Left hindlimb (tissue), 1 donor: ENCODE data around the gene PDE4B.

Experiments used
- DNase-seq: peaks from one replicate; pipeline ENCODE4 v3.0.0-alpha.2; 2018

Gene PDE4B

DNA sequence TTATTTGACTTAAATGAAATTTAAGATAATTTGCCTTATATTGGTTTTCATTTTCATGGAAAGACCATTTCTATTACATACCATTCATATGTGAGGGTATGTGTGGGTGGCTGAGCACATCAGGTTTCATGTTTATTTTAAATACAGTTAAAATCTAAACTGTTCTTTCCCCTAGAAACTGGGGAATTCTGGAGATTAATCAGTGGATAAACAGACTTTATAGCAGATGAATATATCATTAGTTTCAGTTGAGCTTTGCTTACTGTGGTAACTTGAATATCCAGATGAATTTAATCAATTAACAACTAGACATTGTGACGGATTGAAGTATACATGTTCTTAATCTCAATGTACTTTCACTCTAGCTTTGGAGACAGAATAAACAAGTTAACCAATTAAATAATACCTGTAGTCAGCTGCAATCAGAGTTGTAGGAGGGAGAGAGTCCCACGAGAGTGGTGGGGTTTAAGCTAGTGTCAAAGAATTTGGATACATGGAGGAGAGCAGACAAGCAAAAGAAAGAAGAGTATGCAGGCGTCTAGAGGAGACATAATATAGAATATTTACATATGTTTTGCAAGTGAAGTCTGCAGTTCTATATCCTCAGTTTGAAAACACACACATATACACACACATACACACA is 97.6 kb downstream of the PDE4B start:
- no peak for DNase-seq

DNA sequence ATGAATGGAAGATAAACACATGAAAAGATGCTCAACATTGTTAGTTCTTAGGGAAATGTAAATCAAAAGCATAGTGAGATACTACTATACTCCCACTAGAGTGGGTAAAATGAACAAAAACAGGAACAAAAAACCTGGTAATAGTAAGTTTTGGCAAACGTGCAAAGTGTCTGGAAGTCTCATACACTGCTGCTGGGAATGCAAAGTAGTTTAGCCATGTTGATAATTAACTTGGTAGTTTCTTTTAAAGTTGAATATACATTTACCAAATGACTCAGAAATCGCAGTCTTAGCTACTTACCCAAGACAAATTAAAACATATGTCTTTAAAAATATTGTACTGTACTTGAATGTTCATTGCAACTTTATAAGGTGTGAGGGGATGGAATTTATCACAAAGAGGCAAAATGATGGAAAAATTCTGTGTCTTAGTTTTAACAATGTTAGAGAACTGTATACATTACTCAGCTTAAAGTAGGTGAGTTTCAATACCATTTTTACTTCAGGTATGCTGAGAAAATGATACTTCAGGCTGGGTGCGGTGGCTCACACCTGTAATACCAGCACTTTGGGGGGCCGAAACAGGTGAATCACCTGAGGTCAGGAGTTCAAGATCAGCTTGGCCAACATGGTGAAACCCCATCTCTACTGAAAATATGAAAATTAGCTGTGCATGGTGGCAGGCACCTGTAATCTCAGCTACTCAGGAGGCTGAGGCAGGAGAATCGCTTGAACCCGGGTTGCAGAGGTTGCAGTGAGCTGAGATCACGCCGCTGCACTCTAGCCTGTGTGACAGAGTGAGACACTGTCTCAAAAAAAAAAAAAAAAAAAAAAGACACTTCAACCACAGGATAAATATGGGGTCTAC is 102.3 kb downstream of the PDE4B start:
- DNase-seq: no peak

DNA sequence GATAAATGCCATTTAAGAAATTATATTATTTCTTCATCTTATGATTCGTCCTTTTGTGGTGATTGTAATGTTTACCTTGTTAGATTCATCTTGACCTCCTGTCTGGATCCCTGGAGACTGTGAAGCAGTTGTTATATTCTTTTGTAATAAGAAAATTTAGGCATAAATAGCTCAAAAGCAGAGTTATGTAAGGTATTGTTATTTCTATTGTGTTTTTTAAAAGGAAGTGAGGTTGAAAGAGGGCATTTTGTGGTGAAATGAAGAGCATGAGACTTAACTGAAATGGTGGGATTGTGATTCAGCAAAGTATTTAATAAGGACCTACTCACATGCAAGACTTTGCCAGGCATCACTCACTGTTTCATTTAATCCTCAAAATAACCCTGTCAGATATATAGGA is 104.0 kb downstream of the PDE4B start:
- no peak for DNase-seq

DNA sequence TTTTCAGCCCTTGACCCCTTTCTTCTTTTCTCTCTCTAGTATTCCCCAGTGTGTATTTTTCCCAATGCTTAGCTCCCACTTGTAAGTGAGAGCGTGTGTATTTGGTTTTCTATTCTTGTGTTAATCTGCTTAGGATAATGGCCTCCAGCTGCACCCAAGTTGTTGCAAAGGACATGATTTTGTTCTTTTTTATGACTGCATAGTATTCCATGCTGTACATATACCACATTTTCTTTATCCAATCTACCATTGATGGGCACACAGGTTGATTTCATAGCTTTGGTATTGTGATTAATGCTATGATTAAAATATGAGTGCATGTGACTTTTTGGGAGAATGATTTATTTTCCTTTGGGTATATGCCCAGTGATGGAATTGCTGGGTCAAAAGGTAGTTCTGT is 104.8 kb downstream of the PDE4B start:
- no peak for DNase-seq

DNA sequence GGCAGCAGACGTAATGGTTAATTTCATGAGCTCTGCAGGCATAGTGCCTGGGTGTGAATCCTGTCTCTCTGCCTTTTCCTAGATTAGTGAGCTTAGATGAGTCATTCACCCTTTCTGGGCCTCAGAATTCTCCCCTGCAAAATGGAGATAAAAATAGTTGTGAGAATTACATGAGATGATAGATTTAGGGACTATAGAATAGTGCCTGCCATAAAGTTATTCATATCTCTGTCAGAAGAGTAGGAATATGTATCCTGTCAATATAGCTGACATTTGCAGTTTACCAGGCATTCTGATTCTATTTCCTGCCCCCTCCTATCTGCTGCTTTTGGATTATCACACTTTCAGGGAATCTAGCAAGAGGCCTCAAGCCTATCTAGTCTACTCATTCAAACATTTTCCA is 112.0 kb downstream of the PDE4B start:
- DNase-seq: no peak

DNA sequence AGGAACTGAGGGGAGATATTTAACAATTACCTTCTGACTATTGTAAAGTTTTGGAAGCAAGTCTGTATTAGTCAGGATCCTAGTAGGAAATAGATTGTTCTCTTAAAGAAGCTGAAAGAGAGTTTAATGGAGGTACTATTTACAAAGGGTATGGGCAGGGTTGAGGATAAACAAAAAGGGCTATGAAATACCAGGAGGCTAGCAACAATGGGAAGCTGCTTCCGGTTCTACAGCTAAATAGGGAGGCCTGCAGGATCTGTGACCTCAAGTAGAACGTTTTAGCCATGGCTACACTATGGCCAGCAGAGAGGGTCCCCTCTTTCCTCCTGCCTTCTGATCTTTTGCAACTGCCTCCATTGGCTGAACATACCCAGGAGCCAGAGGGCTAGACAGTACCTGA is 117.7 kb downstream of the PDE4B start:
- no peak for DNase-seq

DNA sequence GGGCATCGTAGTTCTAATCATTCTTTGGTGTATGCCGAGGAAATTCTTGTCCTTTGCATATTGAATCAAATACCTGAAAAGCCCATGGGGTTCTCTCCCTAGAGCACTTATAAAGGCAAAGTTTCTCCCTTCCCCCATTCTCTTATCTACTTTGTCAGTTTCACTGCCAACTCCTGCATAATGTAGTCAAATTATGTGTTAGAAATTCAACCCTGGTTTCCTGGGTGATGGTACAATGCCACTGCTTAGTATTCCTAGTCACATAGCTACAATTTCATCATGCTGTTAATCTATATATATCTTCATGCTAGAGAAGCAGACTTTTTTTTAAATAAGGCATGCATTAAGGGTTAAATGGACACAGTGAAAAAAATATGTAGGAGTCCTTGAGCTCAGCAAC is 119.0 kb downstream of the PDE4B start:
- no peak for DNase-seq

DNA sequence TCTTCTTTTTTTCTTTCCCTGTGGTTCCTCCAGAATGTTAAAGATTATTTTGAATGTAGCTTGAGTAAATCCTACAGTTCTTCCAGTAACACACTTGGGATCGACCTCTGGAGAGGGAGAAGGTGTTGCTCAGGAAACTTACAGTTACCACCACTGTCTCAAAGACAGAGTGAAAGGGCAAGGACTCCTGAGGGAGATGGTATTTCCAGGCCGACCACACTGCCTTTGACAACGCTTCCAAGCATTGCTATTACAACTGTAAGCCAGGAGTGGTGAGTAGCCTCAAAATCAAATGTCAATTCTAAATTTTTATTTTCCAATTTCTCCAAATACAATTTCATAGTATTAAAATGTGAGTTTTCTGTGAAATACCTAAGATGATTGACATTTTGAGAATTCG is 125.9 kb downstream of the PDE4B start:
- no peak for DNase-seq

DNA sequence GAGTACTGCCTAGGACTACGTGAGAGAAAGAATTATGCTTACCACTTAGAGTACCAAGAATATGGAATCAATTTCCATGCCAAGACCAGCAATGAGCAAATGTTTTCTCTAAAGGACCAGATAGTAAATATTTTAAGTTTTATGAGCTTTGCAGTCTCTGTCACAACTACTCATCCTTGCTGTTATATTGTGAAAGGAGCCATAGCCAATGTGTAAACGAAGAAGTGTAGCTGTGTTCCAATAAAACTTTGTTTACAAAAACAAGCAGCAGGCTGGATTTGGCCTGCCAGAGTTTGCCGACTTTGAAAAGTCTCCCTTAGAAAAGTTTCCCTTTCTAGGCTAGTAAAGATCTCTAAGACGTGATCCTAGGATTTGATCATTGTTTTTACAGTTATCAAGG is 128.8 kb downstream of the PDE4B start:
- DNase-seq: no peak

DNA sequence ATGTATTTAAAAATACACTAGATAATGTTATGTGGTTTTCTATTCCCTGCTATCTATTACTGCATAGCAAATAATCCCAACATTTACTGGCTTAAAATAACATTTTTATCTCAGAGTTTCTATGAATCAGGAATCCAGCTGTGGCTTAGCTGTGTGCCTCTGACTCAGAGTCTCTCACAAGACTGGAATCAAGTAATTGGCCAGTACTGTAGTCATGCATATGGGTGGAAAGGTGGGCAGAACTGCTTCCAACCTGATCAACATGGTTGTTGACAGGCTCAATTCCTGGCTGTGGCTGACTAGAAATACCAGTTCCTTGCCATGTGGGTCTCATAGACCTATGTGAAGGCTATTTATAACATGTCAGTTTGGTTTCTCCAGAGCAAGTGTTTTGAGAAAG is 131.8 kb downstream of the PDE4B start:
- no peak for DNase-seq

DNA sequence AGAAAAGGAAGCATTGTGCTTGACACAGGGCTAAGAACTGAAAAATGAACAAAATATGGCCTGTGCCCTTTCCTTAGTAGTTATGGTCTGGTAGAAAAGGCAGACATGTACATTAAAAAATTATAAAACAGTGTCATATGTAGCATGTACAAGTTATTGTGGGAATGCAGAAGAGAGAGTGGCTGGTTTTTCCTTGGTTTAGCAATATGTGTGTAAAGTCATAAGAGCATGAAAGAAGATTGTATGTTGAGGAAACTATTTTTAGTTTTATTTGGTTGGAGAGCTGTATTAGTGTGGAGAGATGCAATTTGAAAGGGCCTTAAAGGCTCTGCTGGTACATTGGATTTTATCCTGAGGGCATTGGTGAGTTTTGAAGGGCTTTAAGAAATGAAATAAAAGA is 145.8 kb downstream of the PDE4B start:
- DNase-seq: no peak

DNA sequence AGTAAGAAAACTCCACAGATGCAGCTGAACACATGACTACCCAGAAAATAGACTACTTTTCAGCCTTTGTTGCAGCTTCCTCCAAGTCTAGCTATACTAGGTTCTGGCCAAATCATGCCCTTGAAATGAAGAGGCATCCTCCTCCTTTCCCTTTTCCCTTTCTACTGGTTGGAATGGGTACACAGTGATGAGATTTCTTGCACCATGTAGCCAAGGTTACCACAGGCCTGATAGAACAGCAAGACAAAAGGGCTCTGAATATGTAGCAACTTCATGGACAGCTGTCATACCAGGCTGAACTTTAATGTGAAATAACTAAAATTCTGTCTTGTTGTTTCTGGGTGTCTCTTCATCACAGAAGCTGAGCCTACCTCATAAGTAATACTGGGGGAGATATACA is 146.5 kb downstream of the PDE4B start:
- DNase-seq: no peak

DNA sequence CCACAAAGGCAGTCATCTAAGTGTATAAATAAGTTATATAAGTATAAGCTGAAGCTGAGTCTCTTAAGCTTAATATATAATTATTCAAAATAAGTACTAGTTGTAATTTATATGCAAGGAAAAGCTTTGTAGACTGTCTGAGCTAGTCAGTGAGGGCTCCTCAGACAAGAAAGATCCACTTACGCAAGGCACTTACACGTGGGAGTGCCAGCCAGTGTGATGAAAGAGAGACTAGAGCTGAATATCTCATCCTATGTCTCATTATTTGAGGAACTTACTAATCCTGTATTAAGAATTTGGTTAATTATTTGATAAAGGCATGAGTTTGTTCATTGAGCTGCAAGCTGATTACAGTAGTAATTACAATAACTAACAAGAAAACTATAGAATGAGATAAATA is 146.9 kb downstream of the PDE4B start:
- no peak for DNase-seq

DNA sequence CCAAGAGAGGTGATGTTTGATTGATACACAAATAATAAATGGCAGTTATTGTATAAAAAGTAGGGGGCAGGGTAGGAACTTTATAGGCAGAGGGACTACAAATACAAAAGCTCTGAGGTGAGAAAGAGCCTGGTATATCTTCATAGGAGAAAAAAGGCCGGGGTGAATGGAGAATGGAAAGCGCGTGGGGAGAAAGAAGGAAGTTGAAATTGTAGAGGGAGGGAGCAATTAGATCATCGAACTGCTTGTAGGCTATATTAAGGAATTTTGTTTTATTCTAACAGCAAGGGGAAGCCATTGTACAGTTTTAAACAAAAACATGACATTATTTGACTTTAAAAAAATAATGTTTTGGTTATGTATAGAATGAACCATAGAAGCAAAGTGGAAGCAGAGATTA is 147.4 kb downstream of the PDE4B start:
- DNase-seq: no peak

DNA sequence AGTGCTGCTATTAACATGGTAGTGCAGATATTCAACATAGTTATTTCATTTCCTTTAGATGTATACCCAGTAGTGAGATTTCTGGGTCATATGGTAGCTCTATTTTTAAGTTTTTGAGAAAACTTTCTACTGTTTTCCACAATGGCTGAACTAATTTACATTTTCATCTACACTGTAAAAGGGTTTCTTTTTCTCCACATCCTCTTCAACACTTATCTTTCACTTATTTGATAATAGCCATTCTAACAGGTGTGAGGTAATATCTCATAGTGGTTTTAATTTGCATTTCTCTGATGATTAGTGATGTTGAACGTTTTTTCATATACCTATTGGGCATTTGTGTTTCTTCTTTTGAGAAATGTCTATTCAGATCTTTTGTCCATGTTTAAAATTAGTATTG is 149.8 kb downstream of the PDE4B start:
- no peak for DNase-seq

DNA sequence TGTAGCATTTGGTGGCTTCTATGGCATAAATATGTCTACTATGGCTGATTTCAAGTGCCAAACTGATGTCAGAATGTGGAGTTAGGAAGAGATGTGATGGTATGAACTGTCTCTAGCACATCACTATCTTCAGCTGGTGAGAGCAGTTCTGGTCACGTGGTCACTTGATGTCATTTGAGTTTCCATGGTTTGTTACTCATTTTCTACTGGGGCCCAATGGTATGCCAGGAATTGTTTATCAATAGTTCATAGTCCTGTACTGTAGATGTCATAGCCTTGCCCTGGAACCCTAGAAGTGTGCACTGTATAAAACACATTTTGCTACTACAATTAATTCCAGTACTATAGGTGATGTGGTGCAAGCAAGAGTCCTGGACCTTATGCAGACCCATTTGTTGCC is 153.7 kb downstream of the PDE4B start:
- no peak for DNase-seq

DNA sequence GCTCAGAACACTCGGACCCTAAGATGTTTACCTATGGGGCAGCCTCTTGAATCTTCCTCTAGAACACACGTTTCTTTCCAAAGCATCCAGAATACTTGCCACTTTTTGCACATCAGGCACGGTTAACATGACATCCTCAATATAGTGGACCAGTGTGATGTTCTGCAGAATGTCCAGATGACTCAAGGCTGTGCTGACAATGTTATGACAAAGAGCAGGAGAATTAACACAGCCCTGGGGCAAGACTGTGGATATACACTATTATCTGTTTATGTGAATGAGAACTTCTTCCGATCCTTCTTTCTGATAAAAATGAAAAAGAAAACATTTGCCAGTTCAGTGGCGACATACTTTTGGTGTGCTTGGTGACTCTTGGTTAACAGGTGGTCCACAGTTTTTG is 154.3 kb downstream of the PDE4B start:
- no peak for DNase-seq

DNA sequence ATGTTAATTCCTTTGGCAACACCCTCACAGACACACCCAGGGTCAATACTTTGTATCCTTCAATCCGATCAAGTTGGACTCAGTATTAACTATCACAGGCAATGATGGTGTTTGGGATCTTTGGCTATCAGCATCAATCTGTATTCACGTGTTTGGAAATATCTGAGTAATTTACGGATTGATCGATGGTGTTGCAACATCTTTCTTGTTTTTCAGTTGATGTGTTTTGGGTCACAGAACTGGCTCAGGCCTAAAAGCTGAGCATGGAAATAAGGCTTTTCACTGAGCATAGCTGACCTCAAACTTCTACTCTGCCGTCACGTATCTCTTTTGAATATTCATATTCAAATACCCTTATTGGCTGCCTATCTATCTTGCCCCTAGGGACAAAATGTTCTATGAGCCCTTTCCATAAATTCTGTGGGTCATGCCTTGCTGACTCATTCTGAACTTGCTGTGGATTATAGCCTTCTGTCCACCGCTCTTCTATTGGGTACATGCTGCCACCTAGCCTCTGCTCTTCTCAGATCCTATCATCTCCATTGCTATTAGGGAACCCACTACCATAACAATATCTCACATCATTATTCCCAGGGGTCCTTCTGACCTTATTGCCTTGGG is 156.0 kb downstream of the PDE4B start:
- no peak for DNase-seq

DNA sequence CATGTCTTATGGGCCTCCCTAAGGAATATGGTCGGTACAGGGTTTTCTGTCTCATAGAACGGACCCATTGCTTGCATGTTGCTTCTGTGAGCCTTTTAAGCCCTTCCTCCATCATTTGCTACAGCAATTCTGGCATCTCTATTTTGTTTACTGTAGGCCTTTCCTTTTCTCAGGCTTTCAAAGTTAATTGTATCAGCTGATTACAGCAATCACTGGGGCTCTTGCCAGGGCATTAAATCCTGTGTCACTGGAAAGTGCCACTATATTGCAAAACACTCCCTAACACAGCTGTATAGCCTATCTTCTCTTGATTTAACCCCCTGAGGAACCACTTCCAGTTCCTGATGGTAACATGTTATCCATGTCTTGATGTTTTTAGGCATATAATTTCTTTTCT is 156.5 kb downstream of the PDE4B start:
- DNase-seq: no peak

DNA sequence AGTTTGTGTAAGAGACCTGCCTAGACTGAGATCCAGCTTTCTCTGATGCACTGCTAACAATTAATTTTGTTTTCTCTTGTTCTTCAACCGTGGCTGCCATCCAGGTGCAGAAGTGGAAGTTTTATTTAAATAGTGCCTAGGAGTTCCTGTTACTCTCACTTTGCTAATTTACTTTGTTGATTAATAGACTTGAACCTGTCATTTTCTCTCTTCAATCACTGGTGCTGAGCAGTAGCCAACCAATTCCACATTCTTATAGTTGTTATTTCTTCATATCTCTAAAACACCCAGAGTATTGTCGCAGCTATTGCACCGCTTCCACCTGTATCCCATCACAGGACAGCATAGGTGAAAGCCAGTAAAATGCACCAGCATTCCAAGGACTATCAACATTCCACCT is 157.2 kb downstream of the PDE4B start:
- DNase-seq: no peak

DNA sequence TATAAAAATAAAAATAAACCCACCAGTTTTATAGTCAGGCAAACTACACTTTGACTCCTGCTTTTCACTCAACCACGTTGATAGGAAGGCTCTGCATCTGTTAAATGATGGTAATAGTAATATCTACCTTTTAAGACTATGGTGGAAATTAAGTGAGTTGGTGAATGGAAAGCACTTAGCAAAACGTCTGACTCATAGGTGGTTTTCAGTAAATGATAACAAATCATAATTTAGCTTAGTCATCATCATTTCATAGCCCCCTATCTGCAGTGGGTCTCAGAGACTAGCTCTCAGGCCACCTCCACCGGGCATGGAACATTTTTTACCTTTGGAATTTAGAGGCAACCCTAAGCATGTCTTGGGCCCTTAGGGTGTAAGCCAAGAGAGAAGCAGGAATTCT is 160.0 kb downstream of the PDE4B start:
- no peak for DNase-seq

DNA sequence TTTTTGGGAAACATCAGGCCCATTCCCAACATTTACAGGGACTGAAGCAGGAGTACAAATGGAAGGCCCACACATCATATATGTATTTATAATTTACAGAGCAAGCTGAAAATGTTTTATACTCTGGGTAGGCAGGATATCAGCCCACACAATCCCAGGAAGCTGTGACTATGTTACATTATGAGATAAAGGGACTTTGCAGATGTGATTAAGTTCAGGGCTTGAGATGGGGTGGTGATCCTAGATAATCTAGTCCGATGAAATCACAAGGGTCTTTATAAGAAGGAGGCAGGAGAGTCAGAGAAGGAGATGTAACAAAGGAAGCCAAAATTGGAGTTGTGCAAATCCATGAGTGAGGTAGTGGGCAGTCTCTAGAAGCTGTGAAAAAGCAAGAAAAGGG is 160.5 kb downstream of the PDE4B start:
- no peak for DNase-seq

DNA sequence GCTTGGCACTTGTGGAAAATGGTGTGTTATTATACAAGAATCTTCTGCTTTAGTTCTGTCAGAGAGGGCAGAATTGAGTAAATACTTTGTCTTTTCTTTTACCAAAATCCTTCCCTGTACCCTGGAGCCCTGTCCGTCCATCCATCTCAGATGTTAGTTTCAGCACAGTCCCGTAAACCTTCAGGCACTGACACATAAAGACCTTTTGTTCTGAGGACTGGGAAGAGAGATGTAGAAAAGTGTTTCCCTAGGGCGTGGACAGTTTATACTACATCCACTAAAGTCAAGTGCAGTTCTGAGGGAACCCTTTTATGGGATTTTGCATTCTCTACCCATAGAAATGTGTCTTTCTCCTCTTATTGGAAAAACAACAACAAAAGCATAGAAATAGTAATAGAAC is 162.4 kb downstream of the PDE4B start:
- DNase-seq: no peak

DNA sequence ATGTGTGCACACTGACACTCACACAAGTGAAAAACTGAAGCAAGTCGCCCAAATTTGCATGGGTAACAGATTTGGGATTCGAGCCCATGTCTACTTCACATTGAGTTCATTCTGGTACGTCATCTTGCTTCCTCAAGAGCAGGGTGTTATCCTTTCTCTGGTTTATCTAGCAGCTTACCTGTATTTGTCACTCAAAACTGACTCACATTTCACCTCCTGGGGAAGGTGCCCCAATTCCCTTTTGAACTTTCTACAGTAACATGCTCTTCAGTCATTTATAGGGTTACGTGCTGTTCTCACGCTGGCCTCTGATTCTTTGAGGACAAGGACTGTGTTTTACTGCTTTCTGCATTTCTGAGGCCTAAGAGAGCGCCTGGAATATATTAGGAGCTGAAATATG is 162.8 kb downstream of the PDE4B start:
- DNase-seq: no peak
